Measurements from ENCODE around the gene PPIP5K2.
A peak's percentile ranks its signal among the peaks of the same experiment; 100 is the strongest.

The PPIP5K2 gene

GRCh38 chr5:103254921-103255320 lies 134.8 kb downstream of the PPIP5K2 start:
- no peaks in the 10 kb centered on the region for H3K27me3 ChIP-seq (ENCODE audit: control insufficient read depth in 1 of 2, insufficient read depth in 2 of 2, low read length in 2 of 2)
- no peak overlapping the region for H3K27ac ChIP-seq (ENCODE audit: low read depth, low read length)
- H3K9me3 ChIP-seq (ENCODE audit: low read length) = no peaks in the 10 kb centered on the region
- no peaks in the 10 kb centered on the region for H3K36me3 ChIP-seq (ENCODE audit: insufficient read depth, low read length)
- no peak overlapping the region for H3K4me3 ChIP-seq (ENCODE audit: low read depth in 1 of 2, low read length in 2 of 2)
- H3K9ac ChIP-seq (ENCODE audit: low read length) = no peak overlapping the region
- peaks cover 3% of the 10 kb centered on the region for H3K4me1 ChIP-seq (ENCODE audit: insufficient read depth, low read length)

GRCh38 chr5:103255691-103256090 lies 135.6 kb downstream of the PPIP5K2 start:
- Histone ChIP-seq H3K9me3 (ENCODE audit: low read length) (no peaks in the 10 kb centered on the region), H3K27me3 (ENCODE audit: control insufficient read depth in 1 of 2, insufficient read depth in 2 of 2, low read length in 2 of 2) (no peaks in the 10 kb centered on the region), H3K36me3 (ENCODE audit: insufficient read depth, low read length) (no peaks in the 10 kb centered on the region), H3K4me1 (ENCODE audit: insufficient read depth, low read length) (peaks cover 4% of the 10 kb centered on the region), H3K4me3 (ENCODE audit: low read depth in 1 of 2, low read length in 2 of 2) (no peak overlapping the region), H3K27ac (ENCODE audit: low read depth, low read length) (no peak overlapping the region), H3K9ac (ENCODE audit: low read length) (no peak overlapping the region)

GRCh38 chr5:103256178-103256577 lies 136.1 kb downstream of the PPIP5K2 start:
- H3K4me3 ChIP-seq (ENCODE audit: low read depth in 1 of 2, low read length in 2 of 2) = no peak overlapping the region

GRCh38 chr5:103258368-103258956 lies 138.4 kb downstream of the PPIP5K2 start, which contains the start of gene MACIR:
Gene MACIR, plus strand, starts transcription at chr5:103258763. Its CDS starts 17,157 bp downstream, at chr5:103275920.
- H3K36me3 ChIP-seq (ENCODE audit: insufficient read depth, low read length) = no peaks in the 10 kb centered on the region
- no peaks in the 10 kb centered on the region for H3K27me3 ChIP-seq (ENCODE audit: control insufficient read depth in 1 of 2, insufficient read depth in 2 of 2, low read length in 2 of 2)
- H3K9ac ChIP-seq (ENCODE audit: low read length) = no peak within 1 kb of the TSS
- H3K4me3 ChIP-seq (ENCODE audit: low read depth in 1 of 2, low read length in 2 of 2) = peak within 1 kb of the TSS; percentile 49 to 96
- H3K9me3 ChIP-seq (ENCODE audit: low read length) = no peaks in the 10 kb centered on the region
- H3K4me1 ChIP-seq (ENCODE audit: insufficient read depth, low read length) = peaks cover 21% of the 10 kb centered on the region
- H3K27ac ChIP-seq (ENCODE audit: low read depth, low read length) = peak within 1 kb of the TSS; percentile 80

More at GRCh38 chr5:103256178-103256577, 136.1 kb downstream of the PPIP5K2 start:
- H3K27me3 ChIP-seq (ENCODE audit: control insufficient read depth in 1 of 2, insufficient read depth in 2 of 2, low read length in 2 of 2) = no peaks in the 10 kb centered on the region
- peaks cover 8% of the 10 kb centered on the region for H3K4me1 ChIP-seq (ENCODE audit: insufficient read depth, low read length)
- no peak overlapping the region for H3K9ac ChIP-seq (ENCODE audit: low read length)
- H3K9me3 ChIP-seq (ENCODE audit: low read length) = no peaks in the 10 kb centered on the region
- H3K27ac ChIP-seq (ENCODE audit: low read depth, low read length) = no peak overlapping the region
- H3K36me3 ChIP-seq (ENCODE audit: insufficient read depth, low read length) = no peaks in the 10 kb centered on the region

- Histone ChIP-seq H3K9me3 (ENCODE audit: low read length) (no peaks in the 10 kb centered on the region), H3K4me1 (ENCODE audit: insufficient read depth, low read length) (peaks cover 21% of the 10 kb centered on the region), H3K27ac (ENCODE audit: low read depth, low read length) (peak overlapping the region; percentile 80), H3K4me3 (ENCODE audit: low read depth in 1 of 2, low read length in 2 of 2) (peak overlapping the region; percentile 49 to 96), H3K9ac (ENCODE audit: low read length) (no peak overlapping the region), H3K27me3 (ENCODE audit: control insufficient read depth in 1 of 2, insufficient read depth in 2 of 2, low read length in 2 of 2) (no peaks in the 10 kb centered on the region), H3K36me3 (ENCODE audit: insufficient read depth, low read length) (no peaks in the 10 kb centered on the region)
Observed at GRCh38 chr5:103258957-103259704, 139.0 kb downstream of the PPIP5K2 start.

- peaks cover 21% of the 10 kb centered on the region for H3K4me1 ChIP-seq (ENCODE audit: insufficient read depth, low read length)
- H3K9me3 ChIP-seq (ENCODE audit: low read length) = no peaks in the 10 kb centered on the region
- H3K27me3 ChIP-seq (ENCODE audit: control insufficient read depth in 1 of 2, insufficient read depth in 2 of 2, low read length in 2 of 2) = no peaks in the 10 kb centered on the region
- H3K36me3 ChIP-seq (ENCODE audit: insufficient read depth, low read length) = no peaks in the 10 kb centered on the region
- peak overlapping the region; percentile 49 to 96 for H3K4me3 ChIP-seq (ENCODE audit: low read depth in 1 of 2, low read length in 2 of 2)
- H3K9ac ChIP-seq (ENCODE audit: low read length) = no peak overlapping the region
- peak overlapping the region; percentile 70 for H3K27ac ChIP-seq (ENCODE audit: low read depth, low read length)
Observed at GRCh38 chr5:103259705-103260355, 139.7 kb downstream of the PPIP5K2 start.

GRCh38 chr5:103260951-103261350 lies 140.8 kb downstream of the PPIP5K2 start:
- Histone ChIP-seq H3K4me1 (ENCODE audit: insufficient read depth, low read length) (peaks cover 21% of the 10 kb centered on the region), H3K4me3 (ENCODE audit: low read depth in 1 of 2, low read length in 2 of 2) (no peak overlapping the region)

More at GRCh38 chr5:103260951-103261350, 140.8 kb downstream of the PPIP5K2 start:
- Histone ChIP-seq H3K9me3 (ENCODE audit: low read length) (no peaks in the 10 kb centered on the region), H3K36me3 (ENCODE audit: insufficient read depth, low read length) (no peaks in the 10 kb centered on the region), H3K27ac (ENCODE audit: low read depth, low read length) (no peak overlapping the region), H3K27me3 (ENCODE audit: control insufficient read depth in 1 of 2, insufficient read depth in 2 of 2, low read length in 2 of 2) (no peaks in the 10 kb centered on the region), H3K9ac (ENCODE audit: low read length) (no peak overlapping the region)
